ENCODE data around the gene IQCK. TPM values are rescaled to one million over a fixed set of nuclear protein-coding genes. Genes with fewer than 3 reads are reported as not detected.

IQCK gene
- total RNA-seq, 3 donors from 2014 or later, result 25.9 to 63.8 (median 34.7) TPM

DNA sequence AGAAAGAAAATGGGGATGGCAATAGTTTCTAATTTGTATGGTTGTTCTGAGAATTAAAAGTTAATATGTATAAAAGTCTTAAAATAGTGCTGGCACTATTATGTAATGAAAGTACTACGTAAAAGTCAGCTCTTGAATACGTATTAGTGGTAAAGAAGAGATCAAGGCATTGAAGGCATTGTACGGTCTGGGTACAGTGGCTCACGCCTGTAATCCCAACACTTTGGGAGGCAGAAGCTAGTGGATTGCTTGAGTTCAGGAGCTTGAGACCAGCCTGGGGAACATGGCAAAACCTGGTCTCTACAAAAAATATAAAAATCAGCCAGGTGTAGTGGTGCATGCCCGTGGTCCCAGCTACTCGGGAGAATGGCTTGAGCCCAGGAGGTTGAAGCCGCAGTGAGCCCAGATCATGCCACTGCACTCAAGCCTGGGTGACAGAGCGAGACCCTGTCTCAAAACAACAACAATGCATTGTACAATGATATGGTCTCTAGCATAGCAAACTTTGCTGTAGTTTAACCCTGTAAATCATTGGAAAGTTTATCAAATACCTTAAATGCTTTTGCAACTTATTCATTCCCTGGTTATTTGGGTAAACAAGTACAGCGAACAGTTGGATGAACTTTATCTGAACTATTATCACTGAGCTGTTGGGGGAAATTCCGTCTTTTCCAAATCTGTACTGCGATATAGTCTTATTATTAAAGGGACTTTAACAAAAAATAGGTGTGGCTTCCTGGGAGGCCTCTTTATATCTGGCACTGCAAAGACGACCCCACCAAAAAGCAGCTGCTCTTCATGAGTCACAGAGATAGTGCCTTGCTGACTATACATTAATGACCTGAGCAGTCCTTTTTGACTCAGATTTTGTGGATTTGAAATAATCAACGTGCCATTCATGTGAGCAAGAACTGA lies 93.0 kb downstream of the IQCK start:
- intact Hi-C loops (cut with DNase I; ENCODE audit: low total_unique reads), result no loop called here
- TF ChIP-seq, protein P1, sequence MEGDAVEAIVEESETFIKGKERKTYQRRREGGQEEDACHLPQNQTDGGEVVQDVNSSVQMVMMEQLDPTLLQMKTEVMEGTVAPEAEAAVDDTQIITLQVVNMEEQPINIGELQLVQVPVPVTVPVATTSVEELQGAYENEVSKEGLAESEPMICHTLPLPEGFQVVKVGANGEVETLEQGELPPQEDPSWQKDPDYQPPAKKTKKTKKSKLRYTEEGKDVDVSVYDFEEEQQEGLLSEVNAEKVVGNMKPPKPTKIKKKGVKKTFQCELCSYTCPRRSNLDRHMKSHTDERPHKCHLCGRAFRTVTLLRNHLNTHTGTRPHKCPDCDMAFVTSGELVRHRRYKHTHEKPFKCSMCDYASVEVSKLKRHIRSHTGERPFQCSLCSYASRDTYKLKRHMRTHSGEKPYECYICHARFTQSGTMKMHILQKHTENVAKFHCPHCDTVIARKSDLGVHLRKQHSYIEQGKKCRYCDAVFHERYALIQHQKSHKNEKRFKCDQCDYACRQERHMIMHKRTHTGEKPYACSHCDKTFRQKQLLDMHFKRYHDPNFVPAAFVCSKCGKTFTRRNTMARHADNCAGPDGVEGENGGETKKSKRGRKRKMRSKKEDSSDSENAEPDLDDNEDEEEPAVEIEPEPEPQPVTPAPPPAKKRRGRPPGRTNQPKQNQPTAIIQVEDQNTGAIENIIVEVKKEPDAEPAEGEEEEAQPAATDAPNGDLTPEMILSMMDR (IDR thresholded peaks at IDR 0.05), result no peak
- no peak for TF ChIP-seq POLR2A (IDR thresholded peaks at IDR 0.05)
- no peak for TF ChIP-seq POLR2AphosphoS5 (IDR thresholded peaks at IDR 0.05)
- Histone ChIP-seq H3K9me3 (peaks cover 0 to 9% of the 10 kb centered on the region in 2 donors), H3K27ac (no peak overlapping the region), H3K36me3 (no peaks in the 10 kb centered on the region), H3K4me3 (no peak overlapping the region), H3K27me3 (no peaks in the 10 kb centered on the region), H3K4me1 (no peaks in the 10 kb centered on the region)
- no peak for DNase-seq (ENCODE audit: low spot score in 2 of 2)

DNA sequence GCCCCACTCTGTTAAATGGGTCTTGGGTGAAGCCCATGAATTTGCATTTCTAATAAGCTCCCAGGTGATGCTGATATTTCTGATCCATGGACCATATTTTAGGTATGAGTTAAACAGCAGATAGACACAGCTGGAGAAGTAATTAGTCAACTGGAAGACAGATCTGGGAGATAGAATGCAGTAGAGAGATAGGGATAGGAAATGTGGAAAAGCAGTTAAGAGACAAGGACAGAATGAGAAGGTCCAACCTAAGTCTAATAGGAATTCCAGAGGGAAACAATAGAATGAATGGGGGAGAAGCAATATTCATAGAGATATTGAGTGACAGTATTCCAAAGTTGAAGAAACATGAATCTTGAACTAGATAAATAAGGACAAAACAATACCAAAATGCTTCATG lies 94.9 kb downstream of the IQCK start:
- Histone ChIP-seq H3K9me3 (peaks cover 0 to 9% of the 10 kb centered on the region in 2 donors), H3K27ac (no peak overlapping the region), H3K27me3 (no peaks in the 10 kb centered on the region), H3K4me3 (no peak overlapping the region), H3K36me3 (no peaks in the 10 kb centered on the region), H3K4me1 (no peaks in the 10 kb centered on the region)
- intact Hi-C loops (cut with DNase I; ENCODE audit: low total_unique reads), result no loop called here
- no peak for DNase-seq (ENCODE audit: low spot score in 2 of 2)
- TF ChIP-seq, protein P1 (IDR thresholded peaks at IDR 0.05), result no peak
- TF ChIP-seq POLR2AphosphoS5 (IDR thresholded peaks at IDR 0.05), result no peak
- no peak for TF ChIP-seq POLR2A (IDR thresholded peaks at IDR 0.05)

DNA sequence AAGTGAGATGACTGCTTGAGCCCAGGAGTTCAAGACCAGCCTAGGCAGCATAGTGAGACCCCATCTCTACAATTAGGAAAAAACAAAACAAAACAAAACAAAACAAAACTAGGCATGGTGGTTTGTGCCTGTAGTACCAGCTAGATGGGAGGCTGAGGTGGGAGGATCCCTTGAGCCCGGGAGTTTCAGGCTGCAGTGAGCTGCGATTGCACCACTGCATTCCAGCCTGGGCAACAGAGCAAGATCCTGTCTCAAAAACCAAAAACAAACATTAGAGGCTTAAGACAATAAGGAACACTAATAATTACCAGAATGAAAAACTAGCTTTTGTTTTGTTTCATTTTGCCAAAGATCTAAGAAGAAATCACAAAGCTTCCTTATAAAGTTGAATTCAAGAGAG lies 97.3 kb downstream of the IQCK start:
- no peak overlapping the region for H3K4me3 ChIP-seq
- intact Hi-C loops (cut with DNase I; ENCODE audit: low total_unique reads), result no loop called here

DNA sequence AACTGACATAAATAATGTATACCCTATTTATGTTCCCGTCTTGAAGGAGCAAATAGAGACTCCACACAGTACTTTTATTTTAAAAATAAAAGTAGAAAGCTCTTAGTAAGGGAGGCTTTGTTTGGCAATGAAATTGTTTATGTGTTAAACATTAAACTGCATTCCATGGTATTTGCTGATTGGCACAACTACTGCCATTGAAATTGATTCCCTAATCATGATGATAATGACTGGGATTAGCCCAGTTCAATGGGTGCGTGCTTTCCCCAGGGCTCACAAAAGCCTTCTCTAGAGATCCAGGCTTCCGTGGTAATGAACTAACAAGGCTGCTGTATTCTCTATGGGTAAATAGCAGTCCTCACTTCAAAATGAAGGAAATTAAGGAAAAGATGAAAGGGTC lies 99.1 kb downstream of the IQCK start:
- no peak for TF ChIP-seq POLR2AphosphoS5 (IDR thresholded peaks at IDR 0.05)
- no peak for TF ChIP-seq POLR2A (IDR thresholded peaks at IDR 0.05)
- TF ChIP-seq, protein P1 (IDR thresholded peaks at IDR 0.05), result no peak
- intact Hi-C loops (cut with DNase I; ENCODE audit: low total_unique reads), result no loop called here

More for the DNA sequence above, 97.3 kb downstream of the IQCK start:
- peaks cover 0 to 9% of the 10 kb centered on the region in 2 donors for H3K9me3 ChIP-seq
- no peak overlapping the region for H3K27ac ChIP-seq
- no peak for DNase-seq (ENCODE audit: low spot score in 2 of 2)
- no peaks in the 10 kb centered on the region for H3K36me3 ChIP-seq
- no peaks in the 10 kb centered on the region for H3K4me1 ChIP-seq
- H3K27me3 ChIP-seq, result no peaks in the 10 kb centered on the region
- TF ChIP-seq, protein P1 (IDR thresholded peaks at IDR 0.05), result no peak
- TF ChIP-seq POLR2A (IDR thresholded peaks at IDR 0.05) (no peak), POLR2AphosphoS5 (IDR thresholded peaks at IDR 0.05) (no peak)

DNA sequence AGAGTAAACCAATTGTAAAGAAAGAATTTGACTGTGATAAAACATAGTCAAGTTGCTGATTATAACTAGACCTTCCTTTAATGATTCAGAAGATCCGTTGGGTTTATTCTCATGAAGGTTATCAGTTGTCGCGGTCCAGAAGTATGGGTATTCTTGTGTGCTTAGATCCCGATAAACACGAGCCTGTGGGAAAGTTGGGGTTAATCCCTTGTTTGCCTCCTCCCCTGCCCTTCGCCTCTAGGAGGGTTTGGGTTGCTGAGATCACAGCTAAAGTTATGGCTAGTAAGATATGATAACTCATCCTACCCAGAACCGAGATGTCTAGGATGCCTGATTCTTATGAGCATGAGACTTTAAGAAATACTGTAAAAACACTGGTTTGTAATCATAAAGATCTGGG lies 99.8 kb downstream of the IQCK start:
- TF ChIP-seq POLR2AphosphoS5 (IDR thresholded peaks at IDR 0.05) (no peak), POLR2A (IDR thresholded peaks at IDR 0.05) (no peak)
- TF ChIP-seq, protein P1 (IDR thresholded peaks at IDR 0.05), result no peak
- H3K27me3 ChIP-seq, result no peaks in the 10 kb centered on the region

More for the DNA sequence above, 99.1 kb downstream of the IQCK start:
- H3K27ac ChIP-seq, result no peak overlapping the region
- H3K4me3 ChIP-seq, result no peak overlapping the region
- DNase-seq (ENCODE audit: low spot score in 2 of 2), result no peak
- no peaks in the 10 kb centered on the region for H3K36me3 ChIP-seq
- no peaks in the 10 kb centered on the region for H3K27me3 ChIP-seq
- H3K9me3 ChIP-seq, result peaks cover 0 to 9% of the 10 kb centered on the region in 2 donors
- no peaks in the 10 kb centered on the region for H3K4me1 ChIP-seq

More for the DNA sequence above, 99.8 kb downstream of the IQCK start:
- H3K9me3 ChIP-seq, result peaks cover 0 to 5% of the 10 kb centered on the region in 2 donors
- H3K4me3 ChIP-seq, result no peak overlapping the region
- intact Hi-C loops (cut with DNase I; ENCODE audit: low total_unique reads), result no loop called here
- H3K4me1 ChIP-seq, result no peaks in the 10 kb centered on the region
- DNase-seq (ENCODE audit: low spot score in 2 of 2), result no peak
- no peak overlapping the region for H3K27ac ChIP-seq
- no peaks in the 10 kb centered on the region for H3K36me3 ChIP-seq

Data from breast epithelium (tissue), 4 donors.